Activated CD4-positive, alpha-beta T cell treated with anti-CD3 and anti-CD28 coated beads for 36 hours (primary cell): Measurements from ENCODE around the gene PLIN5. TPM values are rescaled to one million over a fixed set of nuclear protein-coding genes. Genes with fewer than 3 reads are reported as not detected.
A peak's percentile ranks its signal among the peaks of the same experiment; 100 is the strongest.
"Not testable (repeated sequence)": the region's sequence is repeated elsewhere in the genome, so short reads cannot be mapped to it uniquely, and the experiment has no call there.

Experiments
- ATAC-seq: fragments of 200-7000 bp; cut with Tn5 transposase; one replicate; pipeline ENCODE4 v1.10.0; 2021; ENCODE audit warnings: mild to moderate bottlenecking, moderate library complexity
- CTCF ChIA-PET: fragments of 350-600 bp; sonication (Branson Sonifier 250); formaldehyde crosslinking; loops from one replicate; lab custom pipeline; 2021; ENCODE audit warnings: antibody characterized with exemption; lab: Charles Lee
- POLR2A ChIA-PET: fragments of 350-600 bp; sonication (Branson Sonifier 250); formaldehyde crosslinking; loops from one replicate; lab custom pipeline; 2021; ENCODE audit warnings: antibody characterized with exemption, inconsistent platforms; lab: Charles Lee
- DNase-seq: peaks from one replicate; pipeline ENCODE4 v3.0.0-alpha.2; 2020
- H3K27ac Mint-ChIP-seq: one replicate; pipeline ENCODE4 v1.8.0; 2021; ENCODE audit warnings: mixed read lengths
- H3K27me3 Mint-ChIP-seq: one replicate; pipeline ENCODE4 v1.8.0; 2021; ENCODE audit warnings: mixed read lengths
- H3K36me3 Mint-ChIP-seq: one replicate; pipeline ENCODE4 v1.8.0; 2021; ENCODE audit warnings: low read depth, mixed read lengths
- H3K4me1 Mint-ChIP-seq: one replicate; pipeline ENCODE4 v1.8.0; 2021; ENCODE audit warnings: mixed read lengths
- H3K4me3 Mint-ChIP-seq: one replicate; pipeline ENCODE4 v1.8.0; 2021; ENCODE audit warnings: mild to moderate bottlenecking, moderate library complexity, mixed read lengths
- H3K9me3 Mint-ChIP-seq: one replicate; pipeline ENCODE4 v1.8.0; 2021; ENCODE audit warnings: low read depth, mixed read lengths
- intact Hi-C, 2 experiments: fragments of 100-400 bp; cut with DNase I in 1 of 2; cut with micrococcal nuclease in 1 of 2; formaldehyde crosslinking; loops; one replicate each; pipeline versions ENCODE4 v1.14.2 to v1.15.1; 2022 to 2024; cut with DNase I, micrococcal nuclease
- total RNA-seq, 2 experiments: library from RNA; stranded (reverse); gene quantifications; one replicate each; pipeline ENCODE4 v1.2.3, GENCODE V29; 2021

Gene PLIN5
- total RNA-seq, 2 experiments from 2014 or later, result not detected

DNA sequence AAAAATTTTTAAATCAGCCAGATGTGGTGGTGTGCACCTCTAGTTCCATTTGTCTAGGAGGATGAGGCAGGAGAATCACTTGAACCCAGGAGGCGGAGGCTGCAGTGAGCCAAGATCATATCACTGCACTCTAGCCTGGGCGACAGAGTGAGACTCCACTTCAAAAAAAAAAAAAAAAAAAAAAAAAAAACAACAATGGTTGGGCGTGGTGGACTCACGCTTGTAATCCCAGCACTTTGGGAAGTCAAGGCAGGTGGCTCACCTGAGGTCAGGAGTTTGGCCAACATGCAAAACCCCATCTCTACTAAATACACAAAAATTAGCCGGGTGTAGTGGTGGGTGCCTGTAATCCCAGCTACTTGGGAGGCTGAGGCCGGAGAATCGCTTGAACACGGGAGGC is 7.6 kb downstream of the PLIN5 start:
- H3K27me3 Mint-ChIP-seq, H3K4me3 Mint-ChIP-seq, CTCF ChIA-PET, H3K27ac Mint-ChIP-seq, H3K9me3 Mint-ChIP-seq, H3K4me1 Mint-ChIP-seq, ATAC-seq, DNase-seq, POLR2A ChIA-PET, H3K36me3 Mint-ChIP-seq, intact Hi-C loops: not testable (repeated sequence)

DNA sequence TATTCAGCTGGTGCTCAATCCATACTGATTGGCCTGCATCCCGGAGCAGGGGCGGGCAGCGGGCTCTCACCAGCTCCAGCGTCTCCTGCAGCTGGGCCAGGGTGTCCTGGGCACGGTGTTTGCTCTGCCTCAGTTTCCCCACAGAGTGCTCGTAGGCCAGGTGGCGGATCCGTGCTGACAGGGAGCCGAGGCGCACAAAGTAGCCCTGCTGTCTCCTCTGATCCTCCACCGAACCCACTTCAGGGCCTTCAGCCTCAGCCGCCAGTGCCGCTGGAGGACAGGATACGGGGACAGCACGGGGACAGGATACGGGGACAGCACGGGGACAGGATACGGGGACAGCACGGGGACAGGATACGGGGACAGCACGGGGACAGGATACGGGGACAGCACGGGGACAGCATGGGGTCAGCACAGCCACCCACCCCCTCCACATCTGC is 9.4 kb downstream of the PLIN5 start:
- Mint-ChIP-seq H3K27ac (no peak overlapping the region), H3K4me1 (no peaks in the 10 kb centered on the region), H3K4me3 (no peak overlapping the region), H3K27me3 (peaks cover 2% of the 10 kb centered on the region), H3K36me3 (no peaks in the 10 kb centered on the region), H3K9me3 (no peaks in the 10 kb centered on the region)
- POLR2A ChIA-PET, result no interaction called here
- CTCF ChIA-PET, result interaction anchor here (0.6 to 3.5 kb wide), 11 partner anchors 8 to 1212 kb away, joined by 3 to 35 read pairs (median 3); partner anchors contain the start of gene PLIN5
- DNase-seq (no peak), ATAC-seq (no peak)
- intact Hi-C loops, result loop anchor here in 1 of 2 experiments (1.0 to 2.0 kb wide), 3 partner anchors 69 to 258 kb away; partner anchors contain the start of gene UBXN6

DNA sequence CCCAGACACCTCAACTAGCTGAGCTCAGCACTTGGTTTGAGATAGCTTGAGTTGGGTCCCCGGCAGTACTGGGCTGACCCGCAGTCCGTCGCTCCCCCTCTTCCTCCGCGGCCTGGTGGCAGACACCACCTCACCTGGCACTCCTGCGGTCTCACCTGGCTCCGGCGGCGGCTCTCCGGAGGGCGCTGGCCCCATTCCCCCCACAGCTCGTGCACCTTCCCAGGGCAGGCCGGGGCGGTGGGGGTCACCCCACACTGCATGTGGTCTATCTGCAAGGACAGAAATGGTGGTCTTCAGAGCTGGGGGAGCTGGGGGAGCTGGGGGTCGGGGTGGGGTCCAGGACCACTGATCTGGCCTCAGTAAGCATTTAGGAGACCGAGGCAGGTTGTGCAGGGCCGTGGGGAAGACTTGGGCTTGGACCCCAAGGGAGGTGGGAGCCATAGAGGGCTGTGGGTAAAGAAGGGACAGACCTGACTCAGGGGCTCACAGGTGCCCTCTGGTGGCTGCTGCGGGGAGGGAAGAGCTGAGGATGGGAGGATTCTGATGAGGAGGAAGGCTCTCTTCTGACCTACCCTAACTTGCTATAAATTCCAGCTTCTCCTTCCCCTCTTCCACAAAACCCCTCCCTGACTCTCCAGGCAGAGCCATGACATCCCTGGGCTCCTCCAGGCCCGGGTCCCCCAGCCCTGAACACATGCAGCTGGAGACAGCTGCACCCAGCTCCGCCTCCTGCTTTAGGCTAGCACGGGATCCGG is 10.0 kb downstream of the PLIN5 start:
- no peaks in the 10 kb centered on the region for H3K9me3 Mint-ChIP-seq

DNA sequence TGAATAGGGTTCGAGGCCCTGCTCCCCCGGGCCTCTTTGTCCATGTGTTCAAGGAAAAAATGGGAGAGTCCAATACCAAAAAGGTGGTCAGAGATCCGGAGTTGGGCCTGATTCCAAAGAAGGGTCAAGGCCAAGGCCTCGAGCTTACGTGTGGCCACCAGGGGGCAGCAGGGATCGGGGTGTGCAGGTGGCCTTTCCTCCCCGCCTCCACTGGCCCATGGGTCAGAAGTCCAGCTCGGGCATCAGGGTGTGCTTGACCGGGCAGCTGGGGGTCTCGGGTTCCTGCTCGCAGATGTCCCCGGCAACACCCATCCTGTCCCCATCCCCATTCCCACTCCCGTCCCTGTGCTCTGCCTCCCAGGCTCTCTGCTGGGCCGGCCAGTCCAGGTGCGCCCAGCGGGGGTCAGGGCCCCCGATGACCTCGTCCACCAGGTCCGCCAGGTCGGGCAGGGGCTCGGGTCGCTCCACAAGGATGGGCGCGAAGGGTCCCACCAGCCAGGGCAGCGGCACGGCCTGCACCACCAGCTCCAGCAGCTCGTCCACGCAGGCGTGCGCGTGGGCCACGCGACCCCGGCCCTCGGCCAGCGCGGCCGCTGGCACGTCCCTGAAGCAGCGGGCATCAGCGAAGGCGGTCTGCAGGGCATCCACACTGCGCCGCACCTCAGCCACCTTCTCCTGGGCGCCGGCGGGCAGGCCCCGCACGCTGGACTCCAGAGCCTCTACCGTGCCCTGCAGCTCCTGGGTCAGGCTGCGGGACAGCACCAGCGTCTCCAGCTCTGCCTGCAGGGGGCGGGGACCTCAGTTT is 11.5 kb downstream of the PLIN5 start:
- intact Hi-C loops, result loop anchor here in 1 of 2 experiments (2.0 kb wide), 1 partner anchor 67 kb away; the partner anchor contains the start of gene UBXN6

More for the DNA sequence above, 10.0 kb downstream of the PLIN5 start:
- Mint-ChIP-seq H3K27ac (no peak overlapping the region), H3K27me3 (peaks cover 2% of the 10 kb centered on the region), H3K4me3 (no peak overlapping the region), H3K4me1 (no peaks in the 10 kb centered on the region), H3K36me3 (no peaks in the 10 kb centered on the region)
- DNase-seq (peak; percentile 86), ATAC-seq (peak; percentile 93)
- ChIA-PET CTCF (interaction anchor here (0.6 to 3.5 kb wide), 15 partner anchors 8 to 1212 kb away, joined by 3 to 35 read pairs (median 3); partner anchors contain the start of genes PLIN5 and YJU2), POLR2A (no interaction called here)
- intact Hi-C loops, result loop anchor here in 1 of 2 experiments (1.0 to 2.0 kb wide), 3 partner anchors 68 to 258 kb away; partner anchors contain the start of gene UBXN6

DNA sequence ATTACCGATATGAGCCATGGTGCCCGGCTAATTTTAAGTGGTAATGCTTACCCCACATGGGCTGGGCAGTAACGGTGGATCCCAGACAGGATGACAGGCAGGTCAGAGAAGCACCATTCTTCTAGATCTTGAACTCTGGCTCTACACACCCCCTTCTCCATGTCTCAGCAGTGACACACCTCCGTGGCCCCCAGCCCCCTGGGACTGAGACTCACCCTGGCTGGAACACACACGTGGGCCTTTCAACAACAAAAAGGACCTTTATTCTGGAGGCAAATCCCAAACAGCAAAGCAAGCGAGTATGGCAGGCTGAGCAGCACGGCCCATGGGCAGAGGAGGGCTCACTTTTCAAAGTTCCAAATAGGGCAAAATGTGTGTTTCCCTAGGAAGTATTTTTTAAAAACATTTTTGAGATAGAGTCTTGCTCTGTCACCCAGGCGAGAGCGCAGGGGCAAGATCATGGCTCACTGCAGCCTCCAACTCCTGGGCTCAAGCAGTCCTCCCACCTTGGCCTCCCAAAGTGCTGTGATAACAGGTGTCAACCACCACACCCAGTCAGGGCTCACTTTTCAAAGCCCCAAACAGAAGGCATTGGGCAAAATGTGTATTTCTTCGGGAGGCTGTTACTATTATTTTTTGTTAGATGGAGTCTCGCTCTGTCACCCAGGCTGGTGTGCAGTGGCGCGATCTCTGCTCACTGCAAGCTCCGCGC is 12.6 kb downstream of the PLIN5 start:
- ChIA-PET CTCF (interaction anchor here (0.6 to 3.5 kb wide), 9 partner anchors 12 to 1089 kb away, joined by 3 to 35 read pairs (median 4); partner anchors contain the start of genes LRG1 and PLIN5), POLR2A (no interaction called here)
- intact Hi-C loops, result no loop called here
- Mint-ChIP-seq H3K27ac (no peak overlapping the region), H3K9me3 (no peaks in the 10 kb centered on the region), H3K27me3 (no peaks in the 10 kb centered on the region), H3K4me1 (no peaks in the 10 kb centered on the region), H3K4me3 (no peak overlapping the region), H3K36me3 (no peaks in the 10 kb centered on the region)
- DNase-seq (no peak), ATAC-seq (no peak)

More for the DNA sequence above, 11.5 kb downstream of the PLIN5 start:
- Mint-ChIP-seq H3K4me1 (no peaks in the 10 kb centered on the region), H3K4me3 (no peak overlapping the region), H3K27ac (no peak overlapping the region), H3K9me3 (no peaks in the 10 kb centered on the region), H3K36me3 (no peaks in the 10 kb centered on the region), H3K27me3 (no peaks in the 10 kb centered on the region)
- ATAC-seq, result no peak
- CTCF ChIA-PET, result interaction anchor here (0.6 to 3.5 kb wide), 9 partner anchors 11 to 361 kb away, joined by 3 to 35 read pairs (median 5); partner anchors contain the start of genes LRG1 and PLIN5
- peak; percentile 62 for DNase-seq
- POLR2A ChIA-PET, result no interaction called here

DNA sequence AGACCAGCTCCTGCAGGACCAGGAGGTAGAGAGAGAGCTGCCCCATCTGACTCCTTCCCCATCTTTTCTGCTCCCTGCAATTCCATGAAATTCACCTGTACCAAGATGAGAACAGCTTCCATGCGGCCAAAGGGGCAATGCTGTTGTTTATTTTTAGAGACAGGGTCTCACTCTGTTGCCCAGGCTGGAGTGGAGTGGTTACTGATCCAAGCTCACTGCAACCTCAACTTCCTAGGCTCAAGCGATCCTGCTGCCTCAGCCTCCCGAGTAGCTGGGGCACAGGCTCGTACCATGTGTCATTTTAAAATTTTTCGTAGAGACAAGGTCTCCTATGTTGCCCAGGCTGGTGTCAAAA is 13.2 kb downstream of the PLIN5 start:
- Mint-ChIP-seq H3K27me3 (no peaks in the 10 kb centered on the region), H3K36me3 (no peaks in the 10 kb centered on the region), H3K4me3 (no peak overlapping the region), H3K9me3 (no peaks in the 10 kb centered on the region), H3K4me1 (no peaks in the 10 kb centered on the region), H3K27ac (no peak overlapping the region)
- DNase-seq, result no peak
- intact Hi-C loops, result no loop called here
- ChIA-PET CTCF (interaction anchor here (0.5 to 0.6 kb wide), 2 partner anchors 103 to 1089 kb away, joined by 3 read pairs; no protein-coding TSS in a partner anchor), POLR2A (no interaction called here)
- no peak for ATAC-seq

DNA sequence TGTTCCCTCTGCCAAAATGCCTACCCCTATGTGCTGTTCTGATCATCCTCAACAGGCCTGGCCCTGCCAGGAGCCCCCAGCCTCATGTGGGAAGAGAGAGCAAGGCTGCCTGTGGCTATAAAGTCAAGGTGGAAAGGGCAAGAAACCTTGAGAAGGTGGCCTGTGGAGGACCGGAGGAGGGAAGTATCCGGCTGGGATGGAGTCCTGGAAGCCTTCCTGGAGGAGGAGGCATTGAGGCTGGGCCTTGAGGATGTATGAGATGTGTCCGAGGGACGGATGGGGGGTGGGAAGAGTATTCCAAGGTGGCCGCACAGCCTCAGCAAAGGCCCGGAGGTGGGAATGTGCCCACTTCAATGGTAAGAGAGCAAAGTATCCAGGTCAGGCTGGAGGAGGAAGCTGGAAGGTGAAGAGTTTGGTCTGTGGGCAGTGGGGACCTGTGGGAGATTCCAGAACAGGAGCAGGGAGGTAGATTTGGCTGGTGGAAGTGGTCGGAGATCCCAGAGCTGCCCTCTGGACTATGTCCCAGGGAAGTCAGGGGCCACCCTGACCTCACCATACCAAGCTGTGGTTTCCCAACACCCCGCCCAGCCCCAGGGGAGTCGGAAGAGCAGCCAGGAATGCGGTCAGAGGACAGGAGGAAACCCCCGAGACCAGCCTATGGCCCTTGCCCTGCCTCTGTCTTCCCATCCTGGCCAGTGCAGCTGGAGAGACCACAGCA is 13.7 kb downstream of the PLIN5 start:
- H3K27ac Mint-ChIP-seq, result no peak overlapping the region
- ATAC-seq (no peak), DNase-seq (no peak)
- no peaks in the 10 kb centered on the region for H3K36me3 Mint-ChIP-seq
- ChIA-PET CTCF (interaction anchor here (0.5 to 0.7 kb wide), 2 partner anchors 103 to 106 kb away, joined by 3 read pairs; no protein-coding TSS in a partner anchor), POLR2A (no interaction called here)
- no peaks in the 10 kb centered on the region for H3K9me3 Mint-ChIP-seq
- H3K4me3 Mint-ChIP-seq, result no peak overlapping the region
- intact Hi-C loops, result no loop called here
- H3K27me3 Mint-ChIP-seq, result no peaks in the 10 kb centered on the region
- H3K4me1 Mint-ChIP-seq, result no peaks in the 10 kb centered on the region

DNA sequence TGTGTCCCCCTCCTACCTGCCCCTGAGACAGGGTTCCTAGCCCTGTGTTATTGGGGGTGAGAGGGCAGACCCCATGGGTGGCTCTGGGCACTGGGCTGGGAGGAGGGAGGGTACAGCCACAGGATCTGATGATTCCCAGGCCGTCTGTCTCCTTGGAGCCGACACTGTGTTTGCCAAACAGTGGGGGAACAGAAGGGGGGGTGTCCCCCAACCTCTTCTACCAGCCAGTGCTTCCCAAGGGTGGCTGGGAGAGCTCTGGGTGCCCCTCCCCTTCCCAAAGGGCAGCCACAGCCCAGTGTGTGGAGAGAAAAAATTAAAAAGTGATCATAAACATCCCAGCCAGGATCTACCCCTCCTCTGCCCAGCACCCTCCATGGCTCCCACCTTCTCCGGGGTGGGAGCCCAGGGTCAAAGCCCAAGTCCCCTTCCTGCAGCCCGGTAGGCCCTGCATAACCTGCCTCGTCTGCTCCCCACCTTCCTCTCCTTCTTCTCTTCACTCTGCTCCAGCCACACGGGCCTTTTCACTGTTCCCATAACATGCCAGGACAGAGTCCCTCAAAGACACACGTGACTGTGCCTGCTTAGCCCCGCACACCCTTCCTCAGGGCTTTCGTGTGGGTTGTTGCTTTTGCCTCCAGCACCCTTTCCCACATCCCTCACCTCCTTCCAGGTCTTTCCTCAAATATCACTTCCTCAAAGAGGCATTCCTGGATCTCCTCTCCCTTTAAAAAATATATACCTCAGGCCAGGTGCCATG is 15.3 kb downstream of the PLIN5 start:
- Mint-ChIP-seq H3K36me3 (no peaks in the 10 kb centered on the region), H3K9me3 (no peaks in the 10 kb centered on the region), H3K4me1 (no peaks in the 10 kb centered on the region), H3K27me3 (no peaks in the 10 kb centered on the region), H3K27ac (no peak overlapping the region), H3K4me3 (no peak overlapping the region)
- CTCF ChIA-PET, result interaction anchor here (1.0 kb wide), 1 partner anchor 271 kb away, joined by 4 read pairs; the partner anchor contains the start of gene FEM1A
- intact Hi-C loops, result no loop called here
- DNase-seq, result no peak
- POLR2A ChIA-PET, result no interaction called here
- ATAC-seq, result no peak

DNA sequence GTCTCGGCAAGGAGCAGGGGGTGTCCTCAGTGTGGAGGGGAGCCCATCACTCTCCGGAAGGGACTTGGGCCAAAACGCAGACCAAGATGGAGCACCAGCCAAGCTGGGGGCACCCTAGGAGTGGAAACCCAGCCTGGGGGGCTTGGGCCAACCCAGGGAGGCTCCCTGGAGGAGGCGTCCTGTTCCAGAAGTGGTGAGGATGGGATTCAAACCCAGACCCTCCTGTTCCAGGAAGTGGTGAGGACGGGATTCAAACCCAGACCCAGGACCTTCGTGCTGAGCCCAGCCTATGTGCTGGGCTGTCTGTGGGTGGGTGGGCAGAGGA is 15.9 kb downstream of the PLIN5 start:
- ChIA-PET CTCF (no interaction called here), POLR2A (no interaction called here)
- DNase-seq, result no peak
- ATAC-seq, result no peak
- Mint-ChIP-seq H3K9me3 (no peaks in the 10 kb centered on the region), H3K4me3 (no peak overlapping the region), H3K4me1 (no peaks in the 10 kb centered on the region), H3K36me3 (no peaks in the 10 kb centered on the region), H3K27me3 (no peaks in the 10 kb centered on the region), H3K27ac (no peak overlapping the region)
- intact Hi-C loops, result no loop called here
